GM12801 (cell line): ENCODE measurements around the gene MYEOV.

ENCODE experiments used
- CTCF ChIP-seq: IDR thresholded peaks from one replicate; pipeline ENCODE4 v1.5.1; 2011; ENCODE audit warnings: control low read depth; ENCODE audit not compliant: insufficient read length; ENCODE audit errors: extremely low read depth

MYEOV gene

GRCh38 chr11:69273571-69273970 is 20.4 kb upstream of the MYEOV start:
- no peak for TF ChIP-seq CTCF

GRCh38 chr11:69274531-69275016 is 19.4 kb upstream of the MYEOV start:
- TF ChIP-seq CTCF: no peak

DNA sequence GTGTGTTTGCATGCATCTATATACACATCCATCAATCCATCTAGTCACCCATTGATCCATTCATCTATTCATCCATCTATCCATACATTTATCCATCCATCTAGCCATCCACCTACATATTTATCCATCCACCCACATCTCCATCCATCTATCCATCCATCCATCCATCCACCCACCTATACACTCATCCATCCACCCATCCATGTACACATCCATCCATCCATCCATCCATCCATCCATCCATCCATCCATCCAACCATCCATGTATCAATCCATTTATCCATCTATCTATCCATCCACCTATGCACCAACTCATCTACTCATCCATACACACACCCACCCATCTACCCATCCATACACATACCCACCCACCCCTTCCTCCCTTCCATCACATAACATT is 18.8 kb upstream of the MYEOV start:
- TF ChIP-seq CTCF: no peak

GRCh38 chr11:69276165-69276564 is 17.8 kb upstream of the MYEOV start:
- no peak for TF ChIP-seq CTCF

GRCh38 chr11:69277074-69277809 is 16.7 kb upstream of the MYEOV start:
- TF ChIP-seq CTCF: no peak

DNA sequence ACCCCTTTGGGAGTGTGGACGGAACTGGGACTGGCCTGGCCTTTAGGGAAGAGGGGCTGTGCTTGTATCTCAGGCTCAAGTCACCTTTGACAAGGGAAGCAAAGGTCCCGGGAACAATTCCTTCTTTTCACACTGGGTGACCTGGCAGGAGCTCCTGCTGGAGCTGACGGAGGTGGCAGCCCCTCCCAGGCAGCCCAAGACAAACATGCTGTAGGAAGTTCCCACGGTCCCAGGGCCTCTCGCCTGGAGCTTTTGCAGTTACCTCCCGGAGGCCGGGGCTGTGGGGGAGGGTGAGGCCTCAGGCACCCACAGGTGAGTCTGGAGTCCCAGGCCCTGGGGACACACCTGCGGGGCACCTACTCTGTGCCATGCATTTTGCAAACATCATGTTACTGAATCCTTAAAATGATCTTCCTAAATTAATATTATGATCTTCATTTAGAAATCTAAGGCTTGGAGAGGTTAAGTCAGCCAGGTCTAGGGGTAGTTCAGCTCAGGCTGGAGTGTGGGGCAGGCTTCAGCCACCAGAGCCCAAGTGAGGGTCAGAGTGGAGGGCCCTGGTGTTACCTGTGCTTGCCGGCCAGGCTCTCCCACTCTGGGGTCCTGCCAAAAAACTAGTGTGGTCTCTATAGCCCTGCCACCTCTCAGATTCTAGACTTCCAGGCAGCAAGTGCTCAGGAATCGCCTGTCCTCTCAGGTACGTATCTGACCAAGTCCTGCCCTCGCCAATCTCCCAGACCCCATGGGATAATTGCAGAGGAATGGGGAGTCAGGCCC is 15.7 kb upstream of the MYEOV start:
- no peak for TF ChIP-seq CTCF

DNA sequence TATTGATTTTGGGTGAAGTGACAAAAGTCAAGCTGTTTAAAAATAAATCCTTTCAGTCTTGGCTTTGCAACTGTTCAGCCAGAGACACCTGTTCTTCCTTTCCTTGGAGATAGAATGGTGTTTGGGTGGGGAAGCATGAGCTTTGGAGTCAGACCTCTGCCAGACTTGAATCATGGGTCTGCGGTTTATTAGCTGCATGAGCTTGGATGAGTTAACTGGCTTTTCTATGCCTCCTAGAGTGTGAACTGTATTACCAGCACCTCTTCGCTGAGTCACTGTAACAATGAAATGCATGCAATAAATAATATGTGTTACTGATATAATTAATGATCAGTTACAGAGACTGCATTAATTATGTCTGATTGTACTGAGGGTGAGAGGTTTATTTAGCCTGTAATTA is 13.5 kb upstream of the MYEOV start:
- TF ChIP-seq CTCF: no peak
